GM10248 (cell line): ENCODE data around the gene NAPG.
A peak's percentile ranks its signal among the peaks of the same experiment; 100 is the strongest.

Source experiments
- CTCF ChIA-PET: fragments of 300-600 bp; sonication (Branson Sonifier 250); formaldehyde crosslinking; extraction: SDS; loops from one replicate; lab custom pipeline; 2021; ENCODE audit warnings: antibody characterized with exemption; lab: Yijun Ruan, JAX
- POLR2A ChIA-PET: fragments of 350-650 bp; sonication (Branson Sonifier 250); formaldehyde crosslinking; extraction: SDS; loops from one replicate; lab custom pipeline; 2020; ENCODE audit warnings: antibody characterized with exemption; lab: Yijun Ruan, JAX
- DNase-seq: peaks from one replicate; pipeline ENCODE4 v3.0.0; 2012; ENCODE audit errors: extremely low spot score
- TF ChIP-seq, protein P1 (sequence below): IDR thresholded peaks from 2 replicates; pipeline ENCODE4 v1.5.1; 2012; ENCODE audit warnings: mild to moderate bottlenecking, low read depth; ENCODE audit errors: extremely low read depth, missing control alignments, control extremely low read depth

Gene NAPG

DNA sequence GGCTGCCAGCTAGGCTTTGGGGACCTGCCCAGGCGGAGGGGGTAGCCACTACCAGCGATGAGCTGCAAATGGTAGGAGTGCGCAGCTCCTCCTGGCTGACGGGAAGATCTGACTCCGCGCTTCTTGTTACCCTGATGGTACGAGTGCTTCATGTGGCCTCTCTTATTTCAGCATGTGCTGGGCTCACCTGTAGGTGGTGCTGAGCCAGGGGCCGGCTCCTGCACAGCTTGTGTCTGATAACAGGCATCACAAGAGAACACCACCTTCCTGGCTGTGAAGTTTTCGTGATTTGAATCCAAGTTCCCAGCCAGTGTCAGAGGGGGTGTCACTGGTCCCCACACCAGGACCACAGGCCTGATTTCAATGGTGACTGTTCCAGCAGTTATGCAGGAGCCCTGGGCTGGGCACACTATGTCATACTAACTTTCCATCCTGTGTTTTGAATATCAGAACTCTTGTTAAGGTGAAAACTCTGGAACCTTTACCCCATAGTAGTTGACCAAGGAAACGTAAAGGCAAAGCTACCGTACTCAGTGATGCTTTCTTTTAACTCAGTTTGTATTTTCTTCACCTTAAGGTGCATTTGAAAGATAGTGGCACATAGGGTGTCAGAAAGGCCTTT lies 43.4 kb upstream of the NAPG start:
- ChIA-PET CTCF (interaction anchor here (0.8 to 5.3 kb wide), 7 partner anchors 8 to 1173 kb away, joined by 3 to 36 read pairs (median 4); no protein-coding TSS in a partner anchor), POLR2A (no interaction called here)
- TF ChIP-seq, protein P1, sequence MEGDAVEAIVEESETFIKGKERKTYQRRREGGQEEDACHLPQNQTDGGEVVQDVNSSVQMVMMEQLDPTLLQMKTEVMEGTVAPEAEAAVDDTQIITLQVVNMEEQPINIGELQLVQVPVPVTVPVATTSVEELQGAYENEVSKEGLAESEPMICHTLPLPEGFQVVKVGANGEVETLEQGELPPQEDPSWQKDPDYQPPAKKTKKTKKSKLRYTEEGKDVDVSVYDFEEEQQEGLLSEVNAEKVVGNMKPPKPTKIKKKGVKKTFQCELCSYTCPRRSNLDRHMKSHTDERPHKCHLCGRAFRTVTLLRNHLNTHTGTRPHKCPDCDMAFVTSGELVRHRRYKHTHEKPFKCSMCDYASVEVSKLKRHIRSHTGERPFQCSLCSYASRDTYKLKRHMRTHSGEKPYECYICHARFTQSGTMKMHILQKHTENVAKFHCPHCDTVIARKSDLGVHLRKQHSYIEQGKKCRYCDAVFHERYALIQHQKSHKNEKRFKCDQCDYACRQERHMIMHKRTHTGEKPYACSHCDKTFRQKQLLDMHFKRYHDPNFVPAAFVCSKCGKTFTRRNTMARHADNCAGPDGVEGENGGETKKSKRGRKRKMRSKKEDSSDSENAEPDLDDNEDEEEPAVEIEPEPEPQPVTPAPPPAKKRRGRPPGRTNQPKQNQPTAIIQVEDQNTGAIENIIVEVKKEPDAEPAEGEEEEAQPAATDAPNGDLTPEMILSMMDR, result no peak
- DNase-seq, result no peak

DNA sequence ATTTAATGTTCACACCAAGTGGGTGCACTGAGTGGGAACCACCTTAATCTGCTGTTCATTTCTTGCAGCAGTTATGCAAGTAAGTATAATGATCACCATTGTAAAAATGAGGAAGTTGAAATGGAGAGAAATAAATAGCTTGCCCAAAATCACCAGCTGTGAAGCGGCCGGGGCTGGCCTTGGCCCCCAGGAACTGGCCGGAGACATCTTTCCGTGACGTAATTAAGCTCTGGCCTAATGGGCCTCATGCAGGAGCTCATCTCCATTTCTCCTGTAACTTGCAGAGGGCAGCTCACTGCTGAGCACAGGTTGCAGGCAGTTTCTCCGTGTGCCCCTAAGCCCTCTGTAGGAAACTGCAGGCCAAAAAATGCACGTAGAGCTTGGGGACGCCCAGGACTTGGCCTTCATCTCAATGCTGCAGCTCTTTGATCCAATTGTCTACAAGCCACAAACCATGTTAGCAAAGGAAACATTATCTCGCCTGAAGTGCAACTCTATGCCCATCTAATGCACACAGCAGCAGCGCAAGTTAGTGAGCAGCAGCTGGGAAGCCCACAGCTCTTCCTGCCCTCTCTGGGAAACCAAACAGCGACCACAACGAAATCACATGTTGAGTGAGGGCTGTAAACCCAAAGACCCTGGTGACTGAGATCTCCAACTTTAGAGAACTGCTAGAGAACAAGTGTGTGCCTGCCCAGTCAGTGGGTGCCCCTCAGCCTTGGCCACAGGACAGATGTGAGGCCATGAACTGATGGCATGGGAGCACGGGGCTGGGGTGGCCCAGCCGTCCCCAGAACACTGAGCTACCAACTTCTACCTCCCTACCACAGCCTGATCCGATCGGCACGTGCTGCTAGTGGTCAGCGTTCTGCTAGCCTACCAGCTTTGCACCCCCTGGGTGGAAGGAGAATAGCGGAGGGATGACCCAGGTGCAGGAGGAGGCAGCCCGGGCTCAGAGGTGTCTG lies 42.6 kb upstream of the NAPG start:
- ChIA-PET CTCF (interaction anchor here (0.7 to 5.3 kb wide), 9 partner anchors 8 to 1173 kb away, joined by 3 to 36 read pairs (median 4); no protein-coding TSS in a partner anchor), POLR2A (interaction anchor here (0.9 kb wide), 1 partner anchor 9 kb away, joined by 3 read pairs; no protein-coding TSS in a partner anchor)
- DNase-seq, result peak; percentile 82
- TF ChIP-seq, protein P1, result no peak

DNA sequence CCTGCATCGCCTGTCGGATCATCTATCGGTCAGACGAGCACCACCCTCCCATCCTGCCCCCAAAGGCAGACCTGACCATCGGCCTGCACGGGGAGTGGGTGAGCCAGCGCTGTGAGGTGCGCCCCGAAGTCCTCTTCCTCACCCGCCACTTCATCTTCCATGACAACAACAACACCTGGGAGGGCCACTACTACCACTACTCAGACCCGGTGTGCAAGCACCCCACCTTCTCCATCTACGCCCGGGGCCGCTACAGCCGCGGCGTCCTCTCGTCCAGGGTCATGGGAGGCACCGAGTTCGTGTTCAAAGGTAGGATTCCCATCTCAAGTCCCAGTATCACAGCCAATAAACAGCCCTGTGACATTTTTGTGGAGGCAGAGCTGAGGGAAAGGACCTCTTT lies 40.4 kb upstream of the NAPG start:
- POLR2A ChIA-PET, result no interaction called here
- DNase-seq, result no peak

DNA sequence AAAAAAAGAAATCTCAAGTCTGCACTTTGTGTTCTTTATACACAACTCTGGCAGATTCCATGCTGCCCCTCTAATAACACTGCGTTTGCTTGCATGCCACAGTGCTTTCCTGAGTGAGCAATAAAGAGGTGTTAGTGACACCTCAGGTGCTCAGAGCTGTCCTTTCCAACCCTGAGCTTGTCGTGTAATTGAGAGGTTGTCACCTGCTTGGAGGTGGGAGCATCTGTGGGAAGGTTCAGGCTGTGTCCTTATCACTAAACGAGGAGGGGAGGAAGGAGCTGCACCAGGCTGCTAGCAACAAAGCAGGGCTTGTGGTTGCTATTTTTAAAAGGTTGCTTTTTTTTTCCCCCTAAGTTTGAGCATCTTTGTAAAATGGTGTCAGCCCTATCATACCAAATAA lies 39.5 kb upstream of the NAPG start:
- CTCF ChIA-PET, result no interaction called here
- DNase-seq, result no peak
- TF ChIP-seq, protein P1, result no peak
- POLR2A ChIA-PET, result no interaction called here

More for the DNA sequence above, 40.4 kb upstream of the NAPG start:
- TF ChIP-seq, protein P1, result no peak
- CTCF ChIA-PET, result no interaction called here

DNA sequence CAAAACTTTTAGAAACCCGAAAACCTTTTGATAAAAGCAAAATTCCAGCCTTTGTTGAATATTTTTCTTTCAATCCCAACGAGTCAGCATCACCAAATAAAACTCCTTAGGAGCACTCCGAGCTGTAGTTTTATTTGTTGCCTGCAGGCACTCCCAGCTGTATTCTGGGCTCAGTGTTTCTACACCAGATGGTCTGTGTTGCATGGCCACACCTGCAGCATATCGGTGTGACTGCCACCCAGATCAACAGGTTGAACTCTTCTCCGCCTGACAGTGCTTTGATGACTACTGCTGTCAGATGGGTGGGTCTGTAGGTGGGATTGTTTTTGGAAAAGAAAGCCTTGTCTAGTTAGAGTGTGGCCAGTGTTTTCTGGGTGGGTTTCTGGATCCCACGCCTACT lies 38.7 kb upstream of the NAPG start:
- ChIA-PET POLR2A (no interaction called here), CTCF (no interaction called here)
- TF ChIP-seq, protein P1, result no peak

DNA sequence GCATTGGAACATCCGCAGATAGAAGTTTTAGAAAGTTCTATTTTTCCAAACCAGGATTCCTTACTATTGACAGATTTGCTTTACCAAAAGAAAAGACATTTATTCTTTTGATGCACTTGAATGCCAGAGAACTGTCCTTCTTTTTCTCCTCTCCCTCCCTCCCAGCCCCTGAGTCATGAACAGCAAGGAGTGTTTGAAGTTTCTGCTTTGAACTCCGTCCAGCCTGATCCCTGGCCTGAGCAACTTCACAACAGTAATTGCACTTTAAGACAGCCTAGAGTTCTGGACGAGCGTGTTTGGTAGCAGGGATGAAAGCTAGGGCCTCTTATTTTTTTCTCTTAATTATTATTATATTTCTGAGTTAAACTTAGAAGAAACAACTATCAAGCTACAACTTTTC lies 37.8 kb upstream of the NAPG start:
- DNase-seq, result no peak
- TF ChIP-seq, protein P1, result no peak
- ChIA-PET CTCF (interaction anchor here (5.3 kb wide), 1 partner anchor 30 kb away, joined by 40 read pairs; no protein-coding TSS in a partner anchor), POLR2A (no interaction called here)

More for the DNA sequence above, 38.7 kb upstream of the NAPG start:
- no peak for DNase-seq
